HG03442 (cell line): ENCODE data around the gene GJC1.
"Not testable (repeated sequence)": the region's sequence is repeated elsewhere in the genome, so short reads cannot be mapped to it uniquely, and the experiment has no call there.

Experiments used
- ATAC-seq: cut with Tn5 transposase; IDR thresholded peaks from one replicate; pipeline ENCODE4 v1.9.1; 2021; ENCODE audit warnings: mild to moderate bottlenecking, moderate library complexity; ENCODE audit not compliant: unreplicated experiment

Gene GJC1

GRCh38 chr17:44761932-44762810 is 67.9 kb downstream of the GJC1 start:
- ATAC-seq = no peak

- ATAC-seq = no peak
Measured at GRCh38 chr17:44760474-44761308, 69.4 kb downstream of the GJC1 start.

- no peak for ATAC-seq
Measured at GRCh38 chr17:44759916-44760243, 70.2 kb downstream of the GJC1 start.

DNA sequence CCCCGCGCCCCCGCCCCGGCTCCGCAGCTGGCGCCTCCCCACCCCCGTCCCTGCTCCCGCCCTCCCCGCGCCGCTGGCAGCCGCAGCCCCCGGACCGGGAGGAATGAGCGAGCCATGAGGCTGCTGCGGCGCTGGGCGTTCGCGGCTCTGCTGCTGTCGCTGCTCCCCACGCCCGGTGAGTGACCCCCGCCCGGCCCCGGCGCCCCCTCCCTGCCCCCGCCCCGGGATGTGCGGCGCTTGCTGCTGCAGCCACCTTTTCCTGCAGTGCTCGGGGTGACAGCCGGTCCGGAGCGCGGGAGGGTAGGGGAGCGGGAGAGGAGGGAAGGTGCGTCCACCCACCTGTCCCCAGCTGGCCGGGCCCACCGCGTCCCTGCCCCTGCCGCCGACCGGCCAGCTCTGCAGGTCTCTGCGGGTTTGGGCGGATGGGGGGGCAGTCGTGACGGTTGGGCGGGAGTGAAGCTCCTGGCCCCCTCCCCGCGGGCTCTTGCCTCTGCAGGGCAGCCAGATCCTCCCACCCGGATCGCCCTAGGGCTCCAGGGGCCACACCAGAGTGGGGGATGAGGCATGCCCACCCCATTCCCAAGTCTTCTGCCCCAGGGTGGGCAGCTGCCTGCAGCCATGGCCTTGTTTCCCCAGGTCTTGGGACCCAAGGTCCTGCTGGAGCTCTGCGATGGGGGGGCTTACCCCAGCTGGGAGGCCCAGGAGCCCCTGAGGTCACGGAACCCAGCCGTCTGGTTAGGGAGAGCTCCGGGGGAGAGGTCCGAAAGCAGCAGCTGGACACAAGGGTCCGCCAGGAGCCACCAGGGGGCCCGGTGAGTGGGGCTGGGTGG is 70.8 kb downstream of the GJC1 start:
- no peak for ATAC-seq

DNA sequence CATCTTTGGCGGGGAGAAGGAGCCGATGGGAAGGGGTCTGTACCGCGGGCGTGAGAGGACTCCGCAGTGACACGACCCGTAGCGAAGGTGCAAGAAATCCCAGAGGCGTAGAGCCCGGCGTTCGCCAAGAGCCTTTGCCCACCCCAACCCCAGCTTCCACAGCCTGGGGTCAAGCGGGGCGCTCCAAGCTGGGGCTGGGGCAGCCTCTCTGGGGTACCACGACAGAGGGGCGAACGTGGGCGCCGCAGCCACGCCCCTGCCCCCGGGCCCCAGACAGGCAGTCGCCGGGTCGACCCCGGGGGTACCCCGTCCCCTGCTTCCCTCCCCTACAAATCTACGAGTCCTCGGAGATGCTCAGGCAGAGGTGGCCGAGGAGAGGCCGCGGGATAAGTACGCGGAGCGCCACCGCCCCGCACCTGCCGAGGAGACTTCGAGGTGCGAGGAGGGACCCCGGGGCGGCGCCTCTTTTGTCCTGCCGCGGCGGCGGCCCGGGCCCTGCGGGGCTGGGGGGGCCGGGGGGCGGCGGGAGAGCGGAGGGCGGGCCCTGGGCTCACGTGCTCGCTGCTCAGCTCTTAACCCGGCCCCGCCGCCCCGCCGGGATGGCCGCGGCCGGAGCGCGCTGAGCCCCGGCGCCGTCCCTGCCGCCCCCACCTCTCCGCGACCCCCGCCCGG is 71.5 kb downstream of the GJC1 start, which contains the start of gene ADAM11:
TSS of gene ADAM11 (plus strand) at position 575 of the 672 bp plus-strand sequence. CDS start 212 bp downstream, outside the sequence.
- no peak for ATAC-seq

GRCh38 chr17:44757918-44758413 is 72.1 kb downstream of the GJC1 start:
- ATAC-seq = no peak

DNA sequence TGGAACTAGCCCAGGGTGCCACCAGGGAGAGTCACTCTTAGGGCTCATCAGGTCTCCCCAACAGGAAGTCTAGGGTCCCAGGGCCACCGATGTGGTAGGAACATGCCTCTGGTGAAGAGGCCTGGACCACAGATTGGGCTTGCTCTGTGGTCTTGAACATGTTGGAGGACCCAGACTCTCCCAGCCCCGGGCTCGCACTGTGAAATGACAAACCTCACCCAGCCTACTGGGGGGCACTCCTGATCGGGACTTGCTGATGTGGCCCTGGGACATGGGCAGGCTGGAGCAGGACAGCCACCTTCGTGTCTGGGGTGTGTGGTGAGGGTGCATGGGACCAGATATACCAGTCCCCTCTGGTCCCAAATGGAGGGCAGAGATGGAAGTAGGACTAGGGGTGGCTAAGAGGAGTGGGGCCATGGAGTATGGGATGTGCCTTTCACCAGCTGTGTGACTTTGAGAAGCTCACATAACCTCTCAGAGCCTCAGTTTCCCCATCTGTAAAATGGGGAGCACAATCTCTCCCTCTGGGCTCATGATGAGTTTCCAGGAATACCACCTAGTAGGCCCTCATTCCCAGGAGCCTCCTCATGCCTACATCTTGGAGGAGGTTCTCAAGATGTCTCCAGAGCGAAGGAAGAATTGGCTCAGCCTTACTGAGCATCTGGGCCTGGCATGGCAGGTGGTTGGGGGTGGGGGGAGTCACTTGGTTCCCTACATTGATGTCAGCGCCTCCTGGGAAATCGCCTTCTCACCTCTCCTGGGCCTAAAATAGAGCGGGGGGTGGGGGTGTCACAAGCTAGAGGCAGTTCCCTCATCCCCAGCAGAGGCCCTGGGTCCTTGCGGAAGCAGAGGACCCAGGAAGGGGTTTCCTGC is 72.8 kb downstream of the GJC1 start:
- no peak for ATAC-seq

DNA sequence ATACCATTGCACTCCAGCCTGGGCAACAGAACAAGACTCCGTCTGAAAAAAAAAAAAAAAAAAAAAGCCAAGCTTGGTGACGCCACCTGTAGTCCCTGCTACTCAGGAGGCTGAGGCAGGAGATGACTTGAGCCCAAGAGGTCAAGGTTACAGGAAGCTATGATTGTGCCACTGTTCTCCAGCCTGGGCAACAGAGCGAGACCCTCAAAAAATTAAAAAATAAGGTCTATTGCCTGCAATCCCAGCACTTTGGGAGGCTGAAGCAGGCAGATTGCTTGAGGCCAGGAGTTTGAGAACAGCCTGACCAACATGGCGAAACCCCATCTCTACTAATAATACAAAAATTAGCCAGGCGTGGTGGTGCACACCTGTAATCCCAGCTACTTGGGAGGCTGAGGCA is 74.9 kb downstream of the GJC1 start:
- ATAC-seq = not testable (repeated sequence)

- ATAC-seq = no peak
Measured at GRCh38 chr17:44754276-44754675, 75.8 kb downstream of the GJC1 start.

- no peak for ATAC-seq
Measured at GRCh38 chr17:44752953-44753861, 76.9 kb downstream of the GJC1 start.

DNA sequence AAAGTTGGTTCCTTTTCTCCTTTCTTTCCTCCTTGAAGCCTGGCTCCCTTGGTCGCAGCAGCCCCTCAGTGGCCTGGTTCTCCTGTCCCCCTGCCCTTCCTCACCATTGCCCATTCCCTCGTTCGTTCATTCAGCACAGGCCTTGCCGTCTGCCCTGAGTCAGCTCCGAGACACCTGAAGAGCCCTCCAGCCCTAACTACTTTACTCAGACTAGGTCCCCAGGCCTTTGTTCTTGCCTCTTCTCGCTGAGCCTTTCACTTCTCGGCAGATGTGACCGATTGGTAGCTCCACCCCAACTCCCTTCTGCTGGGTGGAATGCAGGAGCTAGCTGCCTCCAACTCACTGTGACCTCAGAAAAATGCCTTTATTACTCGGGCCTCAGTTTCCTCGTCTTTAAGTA is 78.3 kb downstream of the GJC1 start:
- no peak for ATAC-seq

DNA sequence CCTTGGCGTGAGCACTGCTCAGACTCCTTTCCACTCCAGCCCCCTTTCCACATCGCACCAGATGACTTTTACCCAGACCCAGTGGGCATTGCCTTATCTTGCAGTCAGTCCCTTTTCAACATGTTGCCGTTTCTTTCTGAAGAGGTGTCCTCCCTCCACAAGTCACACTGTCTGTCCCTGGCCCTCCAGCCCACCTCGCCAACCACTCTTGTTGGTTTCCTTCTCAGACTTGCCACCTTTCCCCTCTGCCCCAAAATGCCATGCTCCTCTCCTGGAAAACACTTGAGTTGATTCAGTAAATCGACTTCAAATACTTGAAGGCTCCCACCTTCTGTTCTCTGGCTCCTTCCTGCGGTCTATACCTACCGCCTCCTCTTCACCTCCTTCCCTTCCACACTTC is 78.8 kb downstream of the GJC1 start:
- no peak for ATAC-seq

- ATAC-seq = no peak
Measured at GRCh38 chr17:44749980-44750318, 80.1 kb downstream of the GJC1 start.

GRCh38 chr17:44749076-44749979 is 80.8 kb downstream of the GJC1 start:
- no peak for ATAC-seq
